ENCODE data around the gene XKR7.
A peak's percentile ranks its signal among the peaks of the same experiment; 100 is the strongest.

XKR7 gene

GRCh38 chr20:32010666-32011065 is 42.7 kb downstream of the XKR7 start:
- H3K36me3 Mint-ChIP-seq = no peaks in the 10 kb centered on the region
- H3K4me1 Mint-ChIP-seq = no peaks in the 10 kb centered on the region
- H3K27ac Mint-ChIP-seq = no peak overlapping the region
- H3K27me3 Mint-ChIP-seq = peaks cover 52% of the 10 kb centered on the region
- ATAC-seq = no peak
- H3K9me3 Mint-ChIP-seq = no peaks in the 10 kb centered on the region
- no peak overlapping the region for H3K4me3 Mint-ChIP-seq

GRCh38 chr20:32012159-32012688 is 44.3 kb downstream of the XKR7 start:
- Mint-ChIP-seq H3K4me1 (no peaks in the 10 kb centered on the region), H3K9me3 (no peaks in the 10 kb centered on the region), H3K27me3 (peaks cover 48% of the 10 kb centered on the region), H3K36me3 (no peaks in the 10 kb centered on the region), H3K4me3 (no peak overlapping the region), H3K27ac (no peak overlapping the region)
- no peak for ATAC-seq

- no peak overlapping the region for H3K27ac Mint-ChIP-seq
- no peak overlapping the region for H3K4me3 Mint-ChIP-seq
- H3K4me1 Mint-ChIP-seq = peaks cover 8% of the 10 kb centered on the region
- no peaks in the 10 kb centered on the region for H3K9me3 Mint-ChIP-seq
- no peaks in the 10 kb centered on the region for H3K36me3 Mint-ChIP-seq
- no peak for ATAC-seq
- peaks cover 52% of the 10 kb centered on the region for H3K27me3 Mint-ChIP-seq
Measured at GRCh38 chr20:32013326-32013725, 45.4 kb downstream of the XKR7 start.

- Mint-ChIP-seq H3K9me3 (no peaks in the 10 kb centered on the region), H3K4me1 (peaks cover 24% of the 10 kb centered on the region), H3K4me3 (peak overlapping the region; percentile 63), H3K27ac (peak overlapping the region; percentile 38), H3K27me3 (peaks cover 76% of the 10 kb centered on the region), H3K36me3 (no peaks in the 10 kb centered on the region)
- ATAC-seq = peak; percentile 31
Measured at GRCh38 chr20:32017711-32018251, 49.8 kb downstream of the XKR7 start.

GRCh38 chr20:32018269-32019155 is 50.6 kb downstream of the XKR7 start:
- Mint-ChIP-seq H3K4me1 (peaks cover 24% of the 10 kb centered on the region), H3K36me3 (no peaks in the 10 kb centered on the region), H3K9me3 (no peaks in the 10 kb centered on the region), H3K4me3 (peak overlapping the region; percentile 90), H3K27me3 (peaks cover 83% of the 10 kb centered on the region), H3K27ac (peak overlapping the region; percentile 38)
- peak; percentile 75 for ATAC-seq

- ATAC-seq = no peak
- Mint-ChIP-seq H3K27me3 (peaks cover 88% of the 10 kb centered on the region), H3K4me3 (peak overlapping the region; percentile 77), H3K4me1 (peaks cover 24% of the 10 kb centered on the region), H3K27ac (no peak overlapping the region), H3K36me3 (no peaks in the 10 kb centered on the region), H3K9me3 (no peaks in the 10 kb centered on the region)
Measured at GRCh38 chr20:32019156-32019510, 51.2 kb downstream of the XKR7 start.

- H3K9me3 Mint-ChIP-seq = no peaks in the 10 kb centered on the region
- H3K27me3 Mint-ChIP-seq = peaks cover 86% of the 10 kb centered on the region
- peak overlapping the region; percentile 77 for H3K4me3 Mint-ChIP-seq
- H3K36me3 Mint-ChIP-seq = no peaks in the 10 kb centered on the region
- no peak for ATAC-seq
- H3K4me1 Mint-ChIP-seq = peaks cover 29% of the 10 kb centered on the region
- H3K27ac Mint-ChIP-seq = no peak overlapping the region
Measured at GRCh38 chr20:32019563-32020463, 51.9 kb downstream of the XKR7 start.

- Mint-ChIP-seq H3K9me3 (no peaks in the 10 kb centered on the region), H3K27ac (no peak overlapping the region), H3K4me3 (no peak overlapping the region), H3K4me1 (peaks cover 34% of the 10 kb centered on the region), H3K36me3 (no peaks in the 10 kb centered on the region), H3K27me3 (peaks cover 85% of the 10 kb centered on the region)
- no peak for ATAC-seq
Measured at GRCh38 chr20:32021091-32021490, 53.1 kb downstream of the XKR7 start.

- no peaks in the 10 kb centered on the region for H3K36me3 Mint-ChIP-seq
- H3K27ac Mint-ChIP-seq = no peak overlapping the region
- no peak overlapping the region for H3K4me3 Mint-ChIP-seq
- peaks cover 69% of the 10 kb centered on the region for H3K27me3 Mint-ChIP-seq
- peaks cover 16% of the 10 kb centered on the region for H3K4me1 Mint-ChIP-seq
- ATAC-seq = peak; percentile 77
- H3K9me3 Mint-ChIP-seq = no peaks in the 10 kb centered on the region
Measured at GRCh38 chr20:32024683-32025295, 56.8 kb downstream of the XKR7 start.

- Mint-ChIP-seq H3K36me3 (no peaks in the 10 kb centered on the region), H3K4me1 (peaks cover 15% of the 10 kb centered on the region), H3K9me3 (no peaks in the 10 kb centered on the region), H3K27ac (no peak overlapping the region), H3K4me3 (no peak overlapping the region), H3K27me3 (peaks cover 41% of the 10 kb centered on the region)
- ATAC-seq = no peak
Measured at GRCh38 chr20:32027643-32028042, 59.7 kb downstream of the XKR7 start.

GRCh38 chr20:32028647-32029372 is 60.9 kb downstream of the XKR7 start:
- H3K9me3 Mint-ChIP-seq = no peaks in the 10 kb centered on the region
- peaks cover 15% of the 10 kb centered on the region for H3K4me1 Mint-ChIP-seq
- H3K4me3 Mint-ChIP-seq = no peak overlapping the region
- peaks cover 40% of the 10 kb centered on the region for H3K27me3 Mint-ChIP-seq
- no peak for ATAC-seq
- H3K36me3 Mint-ChIP-seq = no peaks in the 10 kb centered on the region
- no peak overlapping the region for H3K27ac Mint-ChIP-seq

- peaks cover 18% of the 10 kb centered on the region for H3K4me1 Mint-ChIP-seq
- no peak for ATAC-seq
- no peaks in the 10 kb centered on the region for H3K9me3 Mint-ChIP-seq
- no peak overlapping the region for H3K4me3 Mint-ChIP-seq
- no peaks in the 10 kb centered on the region for H3K36me3 Mint-ChIP-seq
- H3K27me3 Mint-ChIP-seq = peaks cover 40% of the 10 kb centered on the region
- no peak overlapping the region for H3K27ac Mint-ChIP-seq
Measured at GRCh38 chr20:32029561-32029960, 61.6 kb downstream of the XKR7 start.

- H3K4me1 Mint-ChIP-seq = peaks cover 27% of the 10 kb centered on the region
- H3K36me3 Mint-ChIP-seq = no peaks in the 10 kb centered on the region
- H3K4me3 Mint-ChIP-seq = peak overlapping the region; percentile 61
- peak; percentile 69 for ATAC-seq
- H3K27ac Mint-ChIP-seq = no peak overlapping the region
- H3K27me3 Mint-ChIP-seq = peaks cover 30% of the 10 kb centered on the region
- H3K9me3 Mint-ChIP-seq = no peaks in the 10 kb centered on the region
Measured at GRCh38 chr20:32031007-32031958, 63.3 kb downstream of the XKR7 start.

All from stimulated activated memory B cell treated with anti-CD40 and anti-IgM and Interleukin-4, amounts not matched to agents 10 μg/mL and 1 μg/mL and 100 μg/mL, for 72 hours (primary cell).